HepG2 (cell line): Measurements from ENCODE around the gene SART1. TPM values are rescaled to one million over a fixed set of nuclear protein-coding genes. Genes with fewer than 3 reads are reported as not detected.
A peak's percentile ranks its signal among the peaks of the same experiment; 100 is the strongest.

Experiments used
- ATAC-seq: fragments of 200-7000 bp; cut with Tn5 transposase; 3 replicates; pipeline ENCODE4 v1.9.1; 2020; ENCODE audit warnings: mild to moderate bottlenecking, moderate library complexity
- BruUV-seq: library from RNA; stranded (reverse); fragments of 400-500 nt; replicated peaks from 2 replicates; lab custom pipeline; 2021; lab: Mats Ljungman, UMichigan
- CTCF ChIA-PET: fragments of 300-600 bp; formaldehyde crosslinking; extraction: SDS; loops from one replicate; lab custom pipeline; 2021; ENCODE audit warnings: low total read pairs, inconsistent platforms, low intra/inter-chr PET ratio; lab: Yijun Ruan, JAX
- POLR2A ChIA-PET: fragments of 350-600 bp; sonication (Branson Sonifier 250); formaldehyde crosslinking; loops from one replicate; lab custom pipeline; 2020; ENCODE audit warnings: antibody characterized with exemption, inconsistent platforms; lab: Yijun Ruan, JAX
- DNase-seq: peaks from one replicate; pipeline ENCODE4 v3.0.0-alpha.2; 2015; ENCODE audit warnings: low spot score
- FAIRE-seq: peaks from 3 replicates; lab custom pipeline; 2011; peaks lifted over from hg19 to GRCh38; lab: Jason Lieb, UNC
- H2AFZ ChIP-seq: one replicate; pipeline ENCODE4 v1.6.1; 2011; ENCODE audit warnings: low read length, inconsistent platforms
- H3K27ac ChIP-seq: fragments of 300-600 bp; 3 replicates; pipeline ENCODE4 v1.8.0; 2011; ENCODE audit warnings: mixed run types, mild to moderate bottlenecking, mixed read lengths, low read length, inconsistent platforms; ENCODE audit not compliant: insufficient read depth; ENCODE audit errors: extremely low read length
- H3K27me3 ChIP-seq, 2 experiments: fragments of 200-600 bp in 1 of 2; 2 replicates in 1 of 2; 3 replicates in 1 of 2; pipeline versions ENCODE4 v1.6.0 to v1.8.0; 2011; ENCODE audit warnings: low read length in 2 of 2, mild to moderate bottlenecking in 2 of 2, moderate library complexity in 2 of 2, inconsistent platforms in 1 of 2; ENCODE audit not compliant: insufficient read depth in 2 of 2, control insufficient read depth in 1 of 2
- H3K36me3 ChIP-seq, 2 experiments: fragments of 200-600 bp in 1 of 2; replicated peaks in 1 of 2; 2 replicates in 1 of 2; 3 replicates in 1 of 2; pipeline versions ENCODE4 v1.5.1 to v1.8.0; 2011; ENCODE audit warnings: low read length in 2 of 2, inconsistent platforms in 1 of 2; ENCODE audit not compliant: insufficient read depth in 2 of 2, control insufficient read depth in 1 of 2
- H3K4me1 ChIP-seq: 2 replicates; pipeline ENCODE4 v1.5.1; 2012; ENCODE audit warnings: low read length, inconsistent platforms; ENCODE audit not compliant: insufficient read depth
- H3K4me2 ChIP-seq: 2 replicates; pipeline ENCODE4 v1.6.0; 2011; ENCODE audit warnings: low read depth, low read length, inconsistent platforms
- H3K4me3 ChIP-seq, 3 experiments: fragments of 200-600 bp in 1 of 3; sonication (generic), shearing (Covaris generic) in 1 of 3; replicated peaks in 1 of 3; 2 replicates each; pipeline ENCODE4 v1.5.1; 2011 to 2016; ENCODE audit warnings: low read length in 3 of 3, inconsistent platforms in 2 of 3, low read depth in 2 of 3, mild to moderate bottlenecking in 2 of 3, control low read depth in 1 of 3, mixed read lengths in 1 of 3; ENCODE audit not compliant: insufficient read depth in 1 of 3
- H3K79me2 ChIP-seq: one replicate; pipeline ENCODE4 v1.6.1; 2011; ENCODE audit warnings: low read length, inconsistent platforms; ENCODE audit not compliant: insufficient read depth
- H3K9ac ChIP-seq: 2 replicates; pipeline ENCODE4 v1.6.0; 2011; ENCODE audit warnings: mild to moderate bottlenecking, low read depth, low read length, inconsistent platforms; ENCODE audit not compliant: insufficient read depth
- H3K9me3 ChIP-seq: 2 replicates; pipeline ENCODE4 v1.5.1; 2012; ENCODE audit warnings: mild to moderate bottlenecking, low read length
- H4K20me1 ChIP-seq: 2 replicates; pipeline ENCODE4 v1.6.0; 2011; ENCODE audit warnings: inconsistent platforms, mild to moderate bottlenecking, low read length, moderate library complexity; ENCODE audit not compliant: insufficient read depth
- ELF3 ChIP-seq: IDR thresholded peaks from 2 replicates; pipeline ENCODE4 v1.6.1; 2016; ENCODE audit warnings: missing genetic modification reagents, missing compliant biosample characterization
- ELF4 ChIP-seq: sonication (generic); formaldehyde crosslinking; IDR thresholded peaks from 2 replicates; pipeline ENCODE4 v1.5.0; 2020; ENCODE audit warnings: missing genetic modification reagents, mild to moderate bottlenecking, moderate library complexity, borderline replicate concordance
- NKX3-1 ChIP-seq: sonication (generic); formaldehyde crosslinking; IDR thresholded peaks from 2 replicates; pipeline ENCODE4 v1.5.0; 2020; ENCODE audit warnings: missing genetic modification reagents
- PREB ChIP-seq: sonication (generic); formaldehyde crosslinking; IDR thresholded peaks from 2 replicates; pipeline ENCODE4 v1.4.0; 2020; ENCODE audit warnings: missing genetic modification reagents
- RCOR2 ChIP-seq: IDR thresholded peaks from 2 replicates; pipeline ENCODE4 v1.6.1; 2016; ENCODE audit warnings: missing biosample characterization, missing genetic modification reagents
- ZNF251 ChIP-seq: sonication (generic); formaldehyde crosslinking; IDR thresholded peaks from 2 replicates; pipeline ENCODE4 v1.9.0; 2021; ENCODE audit warnings: mild to moderate bottlenecking, missing genetic modification reagents
- ZNF275 ChIP-seq: sonication (generic); formaldehyde crosslinking; IDR thresholded peaks from 2 replicates; pipeline ENCODE4 v1.8.0; 2022; ENCODE audit warnings: missing genetic modification reagents, mild to moderate bottlenecking, inconsistent platforms, borderline replicate concordance
- ZNF276 ChIP-seq: sonication (generic); formaldehyde crosslinking; IDR thresholded peaks from 2 replicates; pipeline ENCODE4 v1.4.0; 2020; ENCODE audit warnings: mild to moderate bottlenecking, low read depth, missing genetic modification reagents
- ZNF562 ChIP-seq: sonication (generic); formaldehyde crosslinking; IDR thresholded peaks from 2 replicates; pipeline ENCODE4 v1.8.0; 2022; ENCODE audit warnings: missing genetic modification reagents, borderline replicate concordance
- ZNF629 ChIP-seq: sonication (generic); formaldehyde crosslinking; conservative IDR thresholded peaks from 2 replicates; pipeline ENCODE4 v1.5.0; 2020; ENCODE audit warnings: missing genetic modification reagents
- ZNF687 ChIP-seq: sonication (generic); formaldehyde crosslinking; IDR thresholded peaks from 2 replicates; pipeline ENCODE4 v1.5.1; 2020; ENCODE audit warnings: mild to moderate bottlenecking, missing genetic modification reagents, moderate library complexity
- WGBS: methylation state at CpG from one replicate; pipeline ENCODE4 v1.1.6; 2017; ENCODE audit warnings: low lambda C conversion rate; 5-methylcytosine and 5-hydroxymethylcytosine counted together
- in situ Hi-C: cut with HindIII; loops from 2 replicates; pipeline ENCODE4 v1.10.0; 2017; ENCODE audit warnings: low pct_unique_long_range_greater_than_20kb; ENCODE audit not compliant: extremely low pct_ligation_motif_present
- intact Hi-C: fragments of 100-400 bp; cut with micrococcal nuclease; formaldehyde crosslinking; loops from one replicate; pipeline ENCODE4 v1.10.0; 2022; ENCODE audit not compliant: unreplicated experiment
- polyA plus RNA-seq, 8 experiments: library from polyadenylated mRNA; depleted of rRNA in 3 of 8; stranded (reverse) in 7 of 8; unstranded in 1 of 8; fragments of >200 nt; fragmentation: Illumina TruSeq in 4 of 8; extraction: Trizol in 4 of 8; gene quantifications; 2 replicates each; pipeline versions ENCODE4 v1.2.1 to v1.2.3, GENCODE V29; 2011 to 2016; ENCODE audit warnings: low read depth in 4 of 8, missing spikeins in 1 of 8, mixed read lengths in 1 of 8; ENCODE audit not compliant: insufficient read depth in 1 of 8
- total RNA-seq, 5 experiments: library from RNA; depleted of rRNA; stranded (reverse); fragments of >200 nt; fragmentation: Illumina TruSeq; extraction: Trizol; gene quantifications; 2 replicates each; pipeline ENCODE4 v1.2.3, GENCODE V29; 2016; ENCODE audit warnings: low read depth in 1 of 5

SART1 gene
- total and polyA plus RNA-seq, 2 of the 13 experiments (the other 11 are each of a cell fraction or from before 2014, with no cell fraction given), result 11.3 to 22.5 TPM

GRCh38 chr11:65954771-65955170 lies 6.8 kb upstream of the SART1 start (continued):
- TF ChIP-seq ELF3 (CRISPR knock-in tag) (no peak), ZNF275 (CRISPR knock-in tag) (no peak), RCOR2 (CRISPR knock-in tag) (no peak), ZNF562 (CRISPR knock-in tag) (no peak), ELF4 (CRISPR knock-in tag) (no peak)
- TF ChIP-seq, all 625 proteins: peak for 0

GRCh38 chr11:65958291-65958690 lies 3.2 kb upstream of the SART1 start:
- Histone ChIP-seq H2AFZ (no peak overlapping the region), H3K9me3 (no peaks in the 10 kb centered on the region), H3K27me3 (no peaks in the 10 kb centered on the region; a peak in 1 of 5 replicates), H3K4me2 (no peak overlapping the region), H3K4me1 (peaks cover 60% of the 10 kb centered on the region), H3K36me3 (no peaks in the 10 kb centered on the region), H4K20me1 (no peaks in the 10 kb centered on the region), H3K9ac (no peak overlapping the region), H3K4me3 (no peak overlapping the region), H3K27ac (no peak overlapping the region), H3K79me2 (peaks cover 15% of the 10 kb centered on the region)
- no peak for DNase-seq
- WGBS, result 65% methylated on average over 4 of the region's 4 CpGs
- intact Hi-C loops, result no loop called here
- POLR2A ChIA-PET, result interaction anchor here (1.3 kb wide), 1 partner anchor 70 kb away, joined by 5 read pairs; the partner anchor contains the start of gene FIBP
- CTCF ChIA-PET, result no interaction called here
- FAIRE-seq, result no peak
- BruUV-seq, result no TSS peak
- TF ChIP-seq ZNF687 (no peak), ZNF629 (CRISPR knock-in tag) (0 out of 2 replicates have a peak, but pooled peaks have one; percentile 9), ZNF276 (CRISPR knock-in tag) (no peak), NKX3-1 (CRISPR knock-in tag) (no peak), ZNF251 (CRISPR knock-in tag) (no peak), PREB (CRISPR knock-in tag) (no peak)
- ATAC-seq, result no peak
- in situ Hi-C loops, result no loop called here
